ENCODE data around the gene TNFAIP8. TPM values are rescaled to one million over a fixed set of nuclear protein-coding genes. Genes with fewer than 3 reads are reported as not detected.

TNFAIP8 gene
- total and polyA plus RNA-seq, 9 of the 15 experiments (the other 6 are each of a cell fraction or from before 2014, with no cell fraction given), result 29.9 to 52.2 (median 44.8) TPM

GRCh38 chr5:119410448-119411159, 54.8 kb downstream of the TNFAIP8 start:
- FAIRE-seq, result no peak
- ChIA-PET CTCF (ENCODE audit: low intra/inter-chr PET ratio) (interaction anchor here (0.6 to 2.5 kb wide), 3 partner anchors 17 to 422 kb away, joined by 3 to 26 read pairs (median 20); partner anchors contain the start of gene DTWD2), POLR2A (interaction anchor here (1.0 to 1.3 kb wide), 2 partner anchors 293 to 339 kb away, joined by 3 to 8 read pairs; partner anchors contain the start of gene DMXL1)
- Histone ChIP-seq H3K36me3 (ENCODE audit: control insufficient read depth, insufficient read depth, low read length) (no peaks in the 10 kb centered on the region), H3K9me3 (replicated peaks; ENCODE audit: control insufficient read depth, insufficient read depth, low read depth, low read length) (no peaks in the 10 kb centered on the region), H3K9me1 (ENCODE audit: control insufficient read depth, insufficient read depth, low read length) (no peaks in the 10 kb centered on the region), H3K79me2 (ENCODE audit: control insufficient read depth, insufficient read depth, low read length) (no peaks in the 10 kb centered on the region), H3K9ac (ENCODE audit: insufficient read depth in 1 of 2, low read depth in 2 of 2, low read length in 2 of 2) (no peak overlapping the region), H4K20me1 (replicated peaks; ENCODE audit: control insufficient read depth, insufficient read depth, low read length) (no peaks in the 10 kb centered on the region), H3K27me3 (ENCODE audit: control insufficient read depth in 2 of 2, insufficient read depth in 2 of 2, low read length in 2 of 2) (no peaks in the 10 kb centered on the region), H3K27ac (ENCODE audit: extremely low read depth, low read depth, low read length) (no peak overlapping the region), H3K4me1 (replicated peaks in 1 of 2; ENCODE audit: control insufficient read depth in 2 of 2, insufficient read depth in 2 of 2, low read length in 2 of 2) (peaks cover 0 to 10% of the 10 kb centered on the region in 2 experiments; a peak in 3 of 5 replicates), H3K4me3 (no peak overlapping the region), H2AFZ (ENCODE audit: low read depth, low read length) (0 out of 2 replicates have a peak overlapping the region, but pooled peaks have one; percentile 5), H3K4me2 (ENCODE audit: insufficient read depth, low read length) (no peak overlapping the region)
- DNase-seq (ENCODE audit: extremely low read depth in 1 of 4, low spot score in 3 of 4), result no peak
- no peak for ATAC-seq
- WGBS (ENCODE audit: insufficient coverage, low coverage, missing lambda C conversion rate), result 62% methylated on average over 4 of the region's 4 CpGs
- BruUV-seq (replicated peaks), result no TSS peak
- intact Hi-C loops (cut with micrococcal nuclease) (no loop called here), in situ Hi-C loops (cut with MboI) (loop anchor here (5.0 kb wide), 1 partner anchor 423 kb away; the partner anchor contains the start of gene DTWD2)
- TF ChIP-seq OTX1 (CRISPR knock-in tag; IDR thresholded peaks at IDR 0.05) (no peak), RBM17 (IDR thresholded peaks at IDR 0.05; ENCODE audit: borderline replicate concordance, low read depth, low read length) (no peak), NR3C1 (CRISPR knock-in tag; IDR thresholded peaks at IDR 0.05) (no peak), HINFP (tag; conservative IDR thresholded peaks at IDR 0.05; ENCODE audit: low read depth) (no peak), NR2F6 (CRISPR knock-in tag; IDR thresholded peaks at IDR 0.05) (no peak), BRF2 (IDR thresholded peaks at IDR 0.05; ENCODE audit: borderline replicate concordance, insufficient read depth, insufficient read length) (no peak), BCOR (IDR thresholded peaks at IDR 0.05) (no peak), ILF3 (IDR thresholded peaks at IDR 0.05; ENCODE audit: borderline replicate concordance) (no peak), TFAM (CRISPR knock-in tag; conservative IDR thresholded peaks at IDR 0.05) (no peak), ZNF398 (CRISPR knock-in tag; IDR thresholded peaks at IDR 0.05) (no peak), ZNF41 (CRISPR knock-in tag; conservative IDR thresholded peaks at IDR 0.05) (no peak), HNRNPUL1 (IDR thresholded peaks at IDR 0.05; ENCODE audit: low read length) (no peak), STAT6 (CRISPR knock-in tag; IDR thresholded peaks at IDR 0.05) (no peak)
